GM23338 (cell line): ENCODE data around the gene NPAS3. TPM values are rescaled to one million over a fixed set of nuclear protein-coding genes. Genes with fewer than 3 reads are reported as not detected.
A peak's percentile ranks its signal among the peaks of the same experiment; 100 is the strongest.

Experiments
- ATAC-seq: fragments of 200-7000 bp; cut with Tn5 transposase; 3 replicates; pipeline ENCODE4 v1.9.1; 2020
- DNase-seq: peaks from one replicate; pipeline ENCODE4 v3.0.0-alpha.2; 2015; ENCODE audit warnings: low spot score
- H2AFZ ChIP-seq: fragments of 200-600 bp; sonication (generic); 2 replicates; pipeline ENCODE4 v1.8.0; 2016; ENCODE audit warnings: antibody characterized with exemption, mild to moderate bottlenecking, moderate library complexity
- H3F3A ChIP-seq: fragments of 200-600 bp; sonication (generic); replicated peaks from 2 replicates; pipeline ENCODE4 v1.8.0; 2017; ENCODE audit warnings: antibody characterized with exemption, mixed run types, low read depth
- H3K27ac ChIP-seq: fragments of 200-600 bp; sonication (generic); 2 replicates; pipeline ENCODE4 v1.6.1; 2016; ENCODE audit warnings: low read depth
- H3K27me3 ChIP-seq: fragments of 200-600 bp; sonication (generic); 2 replicates; pipeline ENCODE4 v1.8.0; 2016; ENCODE audit warnings: mild to moderate bottlenecking, mixed run types, moderate library complexity; ENCODE audit not compliant: insufficient read depth
- H3K36me3 ChIP-seq: fragments of 200-600 bp; sonication (generic); 2 replicates; pipeline ENCODE4 v1.8.0; 2016; ENCODE audit warnings: mild to moderate bottlenecking; ENCODE audit not compliant: insufficient read depth
- H3K4me1 ChIP-seq: fragments of 200-600 bp; sonication (generic); 2 replicates; pipeline ENCODE4 v1.8.0; 2016; ENCODE audit warnings: mild to moderate bottlenecking, moderate library complexity; ENCODE audit not compliant: insufficient read depth
- H3K4me2 ChIP-seq: fragments of 200-600 bp; sonication (generic); 2 replicates; pipeline ENCODE4 v1.7.1; 2017; ENCODE audit warnings: mixed run types
- H3K4me3 ChIP-seq: fragments of 200-600 bp; sonication (generic); 2 replicates; pipeline ENCODE4 v1.6.1; 2016; ENCODE audit warnings: mixed run types
- H3K79me2 ChIP-seq: fragments of 200-600 bp; sonication (generic); replicated peaks from 2 replicates; pipeline ENCODE4 v1.8.0; 2017; ENCODE audit warnings: mild to moderate bottlenecking; ENCODE audit not compliant: insufficient read depth
- H3K9me2 ChIP-seq: fragments of 200-600 bp; sonication (generic); 2 replicates; pipeline ENCODE4 v1.8.0; 2017; ENCODE audit not compliant: insufficient read depth
- H4K20me1 ChIP-seq: fragments of 200-600 bp; sonication (generic); replicated peaks from 2 replicates; pipeline ENCODE4 v1.8.0; 2017; ENCODE audit warnings: mild to moderate bottlenecking; ENCODE audit not compliant: insufficient read depth
- H3K27ac Mint-ChIP-seq: 2 replicates; pipeline ENCODE4 v1.8.0; 2020; ENCODE audit warnings: inconsistent platforms, mild to moderate bottlenecking, moderate library complexity, mixed read lengths
- H3K27me3 Mint-ChIP-seq: 3 replicates; pipeline ENCODE4 v1.8.0; 2022; ENCODE audit warnings: low read depth, mild to moderate bottlenecking, moderate library complexity, mixed read lengths, inconsistent platforms; ENCODE audit not compliant: insufficient read depth, poor library complexity
- H3K36me3 Mint-ChIP-seq: 3 replicates; pipeline ENCODE4 v1.8.0; 2021; ENCODE audit warnings: low read depth, mild to moderate bottlenecking, inconsistent platforms, moderate library complexity, mixed read lengths
- H3K4me1 Mint-ChIP-seq: 3 replicates; pipeline ENCODE4 v1.8.0; 2020; ENCODE audit warnings: mild to moderate bottlenecking, inconsistent platforms, mixed read lengths
- H3K4me3 Mint-ChIP-seq: 3 replicates; pipeline ENCODE4 v1.8.0; 2021; ENCODE audit warnings: moderate library complexity, mild to moderate bottlenecking, inconsistent platforms, mixed read lengths
- H3K9me3 Mint-ChIP-seq: 3 replicates; pipeline ENCODE4 v1.8.0; 2020; ENCODE audit warnings: moderate library complexity, mild to moderate bottlenecking, inconsistent platforms, mixed read lengths
- CREB1 ChIP-seq: fragments of 250-450 bp; sonication (Bioruptor Pico); IDR thresholded peaks from 2 replicates; pipeline ENCODE4 v1.5.0; 2020; ENCODE audit warnings: low read depth, mild to moderate bottlenecking, moderate library complexity
- ETS1 ChIP-seq: IDR thresholded peaks from 2 replicates; pipeline ENCODE4 v1.6.1; 2016; ENCODE audit warnings: antibody characterized with exemption
- EZH2phosphoT487 ChIP-seq: fragments of 200-600 bp; sonication (generic); IDR thresholded peaks from one replicate; pipeline ENCODE4 v1.8.1; 2018; ENCODE audit warnings: antibody characterized with exemption; ENCODE audit not compliant: unreplicated experiment
- REST ChIP-seq: IDR thresholded peaks from one replicate; pipeline ENCODE4 v1.6.1; 2018; ENCODE audit warnings: antibody characterized with exemption; ENCODE audit not compliant: unreplicated experiment
- STAT1 ChIP-seq: IDR thresholded peaks from one replicate; pipeline ENCODE4 v1.6.1; 2016; ENCODE audit warnings: antibody characterized with exemption; ENCODE audit not compliant: unreplicated experiment
- ZNF114 ChIP-seq: fragments of 250-450 bp; sonication (Bioruptor Pico); IDR thresholded peaks from 2 replicates; pipeline ENCODE4 v1.5.0; 2020; ENCODE audit warnings: mild to moderate bottlenecking, moderate library complexity
- ZNF462 ChIP-seq: fragments of 250-450 bp; sonication (Bioruptor Pico); IDR thresholded peaks from 2 replicates; pipeline ENCODE4 v1.5.0; 2020; ENCODE audit warnings: mild to moderate bottlenecking, moderate library complexity
- polyA plus RNA-seq: library from polyadenylated mRNA; unstranded; fragments of >200 nt; fragmentation: Nextera tagmentation; extraction: Ambion mirVana; gene quantifications from 2 replicates; pipeline ENCODE4 v1.2.1, GENCODE V29; 2016
- total RNA-seq: library from RNA; depleted of rRNA; stranded (reverse); fragments of >200 nt; shearing (Covaris generic); gene quantifications from 2 replicates; pipeline ENCODE4 v1.2.3, GENCODE V29; 2014

The NPAS3 gene
- total and polyA plus RNA-seq, 2 experiments from 2014 or later: 0.17 to 0.19 TPM

- Histone ChIP-seq H3F3A (no peaks in the 10 kb centered on the region), H3K27me3 (no peaks in the 10 kb centered on the region), H3K36me3 (no peaks in the 10 kb centered on the region), H3K27ac (no peak overlapping the region), H3K4me1 (peaks cover 10% of the 10 kb centered on the region), H3K9me2 (0 out of 2 replicates have a peak, but pooled peaks cover 3% of the 10 kb centered on the region), H3K4me3 (no peak overlapping the region), H3K79me2 (no peaks in the 10 kb centered on the region), H2AFZ (no peak overlapping the region), H3K4me2 (peak overlapping the region; percentile 23), H4K20me1 (no peaks in the 10 kb centered on the region)
- ATAC-seq (peak; percentile 73), DNase-seq (peak; percentile 32)
- Mint-ChIP-seq H3K9me3 (no peaks in the 10 kb centered on the region), H3K27me3 (no peaks in the 10 kb centered on the region), H3K36me3 (no peaks in the 10 kb centered on the region), H3K27ac (no peak overlapping the region), H3K4me3 (no peak overlapping the region), H3K4me1 (peaks cover 22% of the 10 kb centered on the region)
- TF ChIP-seq ZNF114 (no peak), ZNF462 (CRISPR knock-in tag) (no peak), EZH2phosphoT487 (no peak)
Observed at GRCh38 chr14:33584697-33585096, 646.0 kb downstream of the NPAS3 start.

GRCh38 chr14:33586806-33587205 lies 648.1 kb downstream of the NPAS3 start:
- H3K4me2 ChIP-seq: no peak overlapping the region
- peaks cover 10% of the 10 kb centered on the region for H3K4me1 ChIP-seq
- H3K36me3 ChIP-seq: no peaks in the 10 kb centered on the region
- H3K27me3 ChIP-seq: no peaks in the 10 kb centered on the region
- H3K27me3 Mint-ChIP-seq: no peaks in the 10 kb centered on the region
- no peaks in the 10 kb centered on the region for H3K36me3 Mint-ChIP-seq
- H3K27ac ChIP-seq: no peak overlapping the region
- no peaks in the 10 kb centered on the region for H3K9me3 Mint-ChIP-seq
- H3K79me2 ChIP-seq: no peaks in the 10 kb centered on the region
- no peaks in the 10 kb centered on the region for H4K20me1 ChIP-seq
- no peak overlapping the region for H2AFZ ChIP-seq
- no peaks in the 10 kb centered on the region for H3F3A ChIP-seq
- no peak overlapping the region for H3K27ac Mint-ChIP-seq
- peaks cover 15% of the 10 kb centered on the region for H3K9me2 ChIP-seq
- DNase-seq (no peak), ATAC-seq (no peak)
- TF ChIP-seq ZNF114 (no peak), CREB1 (CRISPR knock-in tag) (no peak), STAT1 (no peak), ETS1 (no peak), REST (no peak), EZH2phosphoT487 (no peak)
- peaks cover 23% of the 10 kb centered on the region for H3K4me1 Mint-ChIP-seq
- no peak overlapping the region for H3K4me3 ChIP-seq
- no peak overlapping the region for H3K4me3 Mint-ChIP-seq
